Stimulated activated CD4-positive, alpha-beta T cell treated with anti-CD3 and anti-CD28 coated beads, Interleukin-15, amount 100 ng/mL, for 48 hours (primary cell): ENCODE data around the gene GSTM3.
"Not testable (repeated sequence)": the region's sequence is repeated elsewhere in the genome, so short reads cannot be mapped to it uniquely, and the experiment has no call there.

Experiments used
- DNase-seq, 2 donors: peaks; one replicate each; pipeline ENCODE4 v3.0.0-alpha.2; 2020; ENCODE audit warnings: low read depth in 2 of 2

GSTM3 gene

GRCh38 chr1:109762039-109762585 is 21.3 kb upstream of the GSTM3 start:
- no peak for DNase-seq

- DNase-seq = no peak
Observed at GRCh38 chr1:109761227-109762038, 20.6 kb upstream of the GSTM3 start.

- DNase-seq = no peak
Observed at GRCh38 chr1:109760581-109761226, 19.9 kb upstream of the GSTM3 start.

GRCh38 chr1:109759513-109760334 is 18.9 kb upstream of the GSTM3 start:
- no peak for DNase-seq

GRCh38 chr1:109757936-109758786 is 17.3 kb upstream of the GSTM3 start:
- DNase-seq = no peak

- DNase-seq = no peak
Observed at GRCh38 chr1:109756848-109757521, 16.1 kb upstream of the GSTM3 start.

- not testable (repeated sequence) for DNase-seq
Observed at GRCh38 chr1:109756325-109756724, 15.5 kb upstream of the GSTM3 start.

- DNase-seq = no peak
Observed at GRCh38 chr1:109754738-109755137, 13.9 kb upstream of the GSTM3 start.

GRCh38 chr1:109751531-109752260 is 10.9 kb upstream of the GSTM3 start:
- DNase-seq = no peak

- no peak for DNase-seq
Observed at GRCh38 chr1:109750920-109751319, 10.1 kb upstream of the GSTM3 start.

- DNase-seq = no peak
Observed at GRCh38 chr1:109750241-109750882, 9.5 kb upstream of the GSTM3 start.

- no peak for DNase-seq
Observed at GRCh38 chr1:109749221-109749620, 8.4 kb upstream of the GSTM3 start.

GRCh38 chr1:109748311-109748710 is 7.5 kb upstream of the GSTM3 start:
- DNase-seq = not testable (repeated sequence)

- peak; percentile 58 to 80 for DNase-seq
Observed at GRCh38 chr1:109739738-109740614, 862 bp downstream of the GSTM3 start.

GRCh38 chr1:109733236-109733870 is 7.5 kb downstream of the GSTM3 start:
- DNase-seq = no peak

- DNase-seq = no peak
Observed at GRCh38 chr1:109732390-109732881, 8.4 kb downstream of the GSTM3 start.

- DNase-seq = no peak
Observed at GRCh38 chr1:109730666-109731065, 10.2 kb downstream of the GSTM3 start.

- DNase-seq = no peak
Observed at GRCh38 chr1:109728870-109729269, 12.0 kb downstream of the GSTM3 start.
